ENCODE data around the gene ATP13A3. TPM values are rescaled to one million over a fixed set of nuclear protein-coding genes. Genes with fewer than 3 reads are reported as not detected.

Gene ATP13A3
- total RNA-seq, 1 donor from 2014 or later: 80.3 TPM

DNA sequence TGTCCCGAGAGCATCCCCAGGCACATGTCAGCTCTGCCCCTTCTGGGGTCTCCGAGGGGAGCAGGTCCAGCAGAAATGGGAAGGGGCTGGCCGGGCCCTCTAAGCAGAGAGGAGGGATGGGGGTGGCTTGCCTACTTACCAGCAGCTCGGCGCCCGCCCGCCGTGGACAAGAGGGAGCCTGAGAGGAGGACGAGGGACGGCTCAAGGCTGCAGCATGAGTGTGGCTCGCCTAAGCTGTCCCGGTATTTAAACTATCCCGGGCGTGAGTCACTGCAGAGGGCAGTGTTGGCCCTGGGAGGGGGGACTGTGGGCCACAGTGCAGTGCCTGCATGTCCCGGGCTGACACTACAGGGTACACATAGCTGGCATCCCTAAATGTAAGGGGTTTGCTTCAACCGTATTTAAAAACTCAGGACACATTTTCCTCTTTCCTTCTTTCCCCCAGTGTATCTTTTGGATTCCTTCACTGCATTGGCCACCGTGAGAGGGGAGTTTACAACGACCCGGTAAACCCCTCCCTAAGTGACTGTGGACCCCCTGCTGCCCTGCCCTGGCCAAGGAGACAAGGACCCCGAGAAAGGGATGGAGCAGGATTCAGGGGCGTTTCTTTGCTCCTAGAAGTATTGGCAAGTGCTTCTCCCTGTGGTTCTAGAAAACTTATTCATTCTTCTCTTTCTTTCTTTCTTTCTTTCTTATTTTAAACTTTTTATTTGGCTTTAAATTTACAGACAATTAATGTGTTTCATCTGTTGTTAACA, 117.1 kb downstream of the ATP13A3 start, which contains the start of gene LRRC15:
TSS of gene LRRC15 (minus strand) at position 222 of the 758 bp plus-strand sequence. CDS start 8,700 bp downstream, outside the sequence.
- Mint-ChIP-seq H3K36me3 (no peaks in the 10 kb centered on the region), H3K4me1 (ENCODE audit: unreplicated experiment) (peaks cover 29% of the 10 kb centered on the region), H3K9me3 (no peaks in the 10 kb centered on the region), H3K27me3 (peaks cover 37% of the 10 kb centered on the region), H3K27ac (no peak within 1 kb of the TSS), H3K4me3 (no peak within 1 kb of the TSS)
- no peak for TF ChIP-seq CTCF (conservative IDR thresholded peaks at IDR 0.05)
- DNase-seq (ENCODE audit: extremely low spot score, unreplicated experiment): no peak

- Mint-ChIP-seq H3K27me3 (peaks cover 40% of the 10 kb centered on the region), H3K9me3 (no peaks in the 10 kb centered on the region)
These were observed 117.9 kb downstream of the ATP13A3 start for GRCh38 chr3:194368918-194369317.

GRCh38 chr3:194367992-194368841, 118.6 kb downstream of the ATP13A3 start:
- no peak for TF ChIP-seq CTCF (conservative IDR thresholded peaks at IDR 0.05)
- no peak for DNase-seq (ENCODE audit: extremely low spot score, unreplicated experiment)
- H3K27ac Mint-ChIP-seq: no peak overlapping the region
- peaks cover 29% of the 10 kb centered on the region for H3K4me1 Mint-ChIP-seq (ENCODE audit: unreplicated experiment)
- peak overlapping the region; percentile 50 for H3K4me3 Mint-ChIP-seq
- H3K36me3 Mint-ChIP-seq: no peaks in the 10 kb centered on the region
- peaks cover 44% of the 10 kb centered on the region for H3K27me3 Mint-ChIP-seq
- no peaks in the 10 kb centered on the region for H3K9me3 Mint-ChIP-seq

More at GRCh38 chr3:194368918-194369317, 117.9 kb downstream of the ATP13A3 start:
- TF ChIP-seq CTCF (conservative IDR thresholded peaks at IDR 0.05): no peak
- Mint-ChIP-seq H3K27ac (no peak overlapping the region), H3K4me1 (ENCODE audit: unreplicated experiment) (peaks cover 29% of the 10 kb centered on the region), H3K36me3 (no peaks in the 10 kb centered on the region), H3K4me3 (no peak overlapping the region)
- no peak for DNase-seq (ENCODE audit: extremely low spot score, unreplicated experiment)

DNA sequence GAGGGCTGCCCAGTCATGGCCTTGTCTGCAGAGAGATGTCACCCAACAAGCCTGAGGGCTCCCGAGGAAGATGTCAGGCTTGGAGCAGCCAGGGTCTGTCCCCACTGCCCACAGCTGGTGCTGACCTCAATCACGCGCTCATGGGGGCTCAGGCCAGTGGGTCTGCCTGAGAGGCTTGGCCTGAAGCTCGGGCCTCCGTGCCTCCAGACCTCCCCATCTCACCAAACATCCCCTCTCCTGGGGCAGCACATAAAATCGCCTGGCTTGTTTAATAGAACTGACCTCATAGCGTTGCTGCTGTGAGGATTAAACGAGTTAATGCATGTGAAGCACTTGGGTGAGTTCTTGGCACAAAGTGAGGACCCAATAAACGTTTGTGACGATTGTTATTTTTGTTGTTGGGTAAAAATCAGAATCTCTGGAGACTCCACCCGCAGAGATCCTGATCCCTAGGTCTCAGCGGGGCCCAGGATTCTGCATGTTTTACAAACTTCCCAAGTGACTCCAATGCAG, 120.8 kb downstream of the ATP13A3 start:
- Mint-ChIP-seq H3K4me3 (no peak overlapping the region), H3K27ac (no peak overlapping the region), H3K36me3 (no peaks in the 10 kb centered on the region), H3K27me3 (peaks cover 53% of the 10 kb centered on the region), H3K9me3 (no peaks in the 10 kb centered on the region), H3K4me1 (ENCODE audit: unreplicated experiment) (peaks cover 29% of the 10 kb centered on the region)
- no peak for TF ChIP-seq CTCF (conservative IDR thresholded peaks at IDR 0.05)
- DNase-seq (ENCODE audit: extremely low spot score, unreplicated experiment): no peak

DNA sequence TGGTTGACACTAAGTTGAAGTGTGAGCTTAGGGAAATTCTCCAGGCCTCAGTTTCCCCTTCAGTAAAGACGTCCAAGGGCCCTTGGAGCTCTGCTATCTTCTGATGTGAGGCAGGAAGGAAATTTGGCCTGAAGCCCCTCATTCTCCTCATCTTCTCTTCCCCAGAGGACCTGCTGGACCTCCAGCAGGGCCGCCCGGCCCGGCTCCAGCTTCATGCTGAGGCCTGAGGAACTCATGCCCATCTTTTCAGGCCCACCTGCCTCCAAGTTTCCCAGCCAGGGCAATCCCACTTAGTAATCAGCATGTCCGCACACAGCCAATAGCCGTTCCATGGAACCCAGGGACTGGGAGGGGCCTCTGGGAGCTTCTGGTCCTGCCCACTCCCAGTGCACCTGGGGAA, 121.3 kb downstream of the ATP13A3 start:
- H3K36me3 Mint-ChIP-seq: no peaks in the 10 kb centered on the region
- H3K27me3 Mint-ChIP-seq: peaks cover 50% of the 10 kb centered on the region
- H3K4me1 Mint-ChIP-seq (ENCODE audit: unreplicated experiment): peaks cover 25% of the 10 kb centered on the region
- no peak overlapping the region for H3K4me3 Mint-ChIP-seq
- H3K9me3 Mint-ChIP-seq: no peaks in the 10 kb centered on the region
- H3K27ac Mint-ChIP-seq: no peak overlapping the region
- DNase-seq (ENCODE audit: extremely low spot score, unreplicated experiment): no peak
- no peak for TF ChIP-seq CTCF (conservative IDR thresholded peaks at IDR 0.05)

Data from type B pancreatic cell (in vitro differentiated cells).